ENCODE results near the gene NAV3.
A peak's percentile ranks its signal among the peaks of the same experiment; 100 is the strongest.

The NAV3 gene

DNA sequence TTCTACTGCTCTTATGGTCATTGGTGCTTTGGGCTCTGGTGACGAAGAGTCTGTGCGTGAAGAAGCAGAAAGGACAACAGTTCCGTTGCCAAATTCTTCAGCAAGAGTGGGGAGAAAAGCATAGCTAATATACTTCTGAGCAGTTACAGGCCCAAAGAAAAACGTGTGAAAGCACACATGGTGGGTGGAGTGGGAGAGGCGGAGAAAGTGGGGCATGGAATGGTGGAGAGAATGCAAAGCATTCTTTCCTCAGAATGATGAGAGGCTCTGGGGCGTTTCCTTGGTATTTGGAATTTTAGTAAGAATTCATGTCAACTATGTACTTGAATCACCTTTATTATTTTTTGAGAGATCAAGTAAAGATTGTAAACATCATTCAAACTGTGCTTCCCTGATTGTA is 396.1 kb downstream of the NAV3 start:
- no peak for DNase-seq
- peaks cover 6% of the 10 kb centered on the region for H3K9me3 ChIP-seq (ENCODE audit: severe bottlenecking)
- H3K36me3 ChIP-seq: no peaks in the 10 kb centered on the region
- no peaks in the 10 kb centered on the region for H3K27me3 ChIP-seq (ENCODE audit: insufficient read depth, low read depth, severe bottlenecking)
- H3K27ac ChIP-seq: no peak overlapping the region
- TF ChIP-seq, protein P1, sequence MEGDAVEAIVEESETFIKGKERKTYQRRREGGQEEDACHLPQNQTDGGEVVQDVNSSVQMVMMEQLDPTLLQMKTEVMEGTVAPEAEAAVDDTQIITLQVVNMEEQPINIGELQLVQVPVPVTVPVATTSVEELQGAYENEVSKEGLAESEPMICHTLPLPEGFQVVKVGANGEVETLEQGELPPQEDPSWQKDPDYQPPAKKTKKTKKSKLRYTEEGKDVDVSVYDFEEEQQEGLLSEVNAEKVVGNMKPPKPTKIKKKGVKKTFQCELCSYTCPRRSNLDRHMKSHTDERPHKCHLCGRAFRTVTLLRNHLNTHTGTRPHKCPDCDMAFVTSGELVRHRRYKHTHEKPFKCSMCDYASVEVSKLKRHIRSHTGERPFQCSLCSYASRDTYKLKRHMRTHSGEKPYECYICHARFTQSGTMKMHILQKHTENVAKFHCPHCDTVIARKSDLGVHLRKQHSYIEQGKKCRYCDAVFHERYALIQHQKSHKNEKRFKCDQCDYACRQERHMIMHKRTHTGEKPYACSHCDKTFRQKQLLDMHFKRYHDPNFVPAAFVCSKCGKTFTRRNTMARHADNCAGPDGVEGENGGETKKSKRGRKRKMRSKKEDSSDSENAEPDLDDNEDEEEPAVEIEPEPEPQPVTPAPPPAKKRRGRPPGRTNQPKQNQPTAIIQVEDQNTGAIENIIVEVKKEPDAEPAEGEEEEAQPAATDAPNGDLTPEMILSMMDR (IDR thresholded peaks at IDR 0.05; ENCODE audit: low read depth, low read length): no peak
- H3K4me3 ChIP-seq (ENCODE audit: low read depth, low read length): no peak overlapping the region

DNA sequence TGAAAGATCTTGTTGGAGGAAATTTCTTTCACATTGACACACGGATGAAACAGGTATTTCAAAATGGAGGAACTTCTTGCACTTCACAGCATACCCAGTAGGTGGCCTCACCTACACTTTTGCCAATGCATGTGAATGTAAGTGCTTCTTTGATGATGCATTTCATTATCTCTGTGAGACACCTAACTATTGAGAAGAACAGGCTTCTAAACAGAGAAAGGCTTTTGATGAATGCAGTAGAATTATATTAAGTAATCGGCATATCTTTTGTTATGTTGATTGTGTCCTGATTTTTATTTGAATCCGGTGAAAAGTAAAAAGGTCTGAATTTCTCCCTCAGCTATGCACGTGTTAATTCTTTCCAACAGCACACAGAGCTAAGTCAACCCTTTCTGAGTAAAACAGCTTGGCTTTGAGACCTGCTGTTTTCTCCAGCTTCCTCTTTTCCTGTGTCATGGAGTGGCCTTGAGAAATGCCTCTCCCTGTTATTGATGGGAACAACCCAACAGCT is 399.0 kb downstream of the NAV3 start:
- H3K27ac ChIP-seq: no peak overlapping the region
- H3K36me3 ChIP-seq: no peaks in the 10 kb centered on the region
- peak; percentile 57 for DNase-seq
- peaks cover 6% of the 10 kb centered on the region for H3K9me3 ChIP-seq (ENCODE audit: severe bottlenecking)
- no peak overlapping the region for H3K4me3 ChIP-seq (ENCODE audit: low read depth, low read length)
- TF ChIP-seq, protein P1 (IDR thresholded peaks at IDR 0.05; ENCODE audit: low read depth, low read length): peak; percentile 76
- H3K27me3 ChIP-seq (ENCODE audit: insufficient read depth, low read depth, severe bottlenecking): no peaks in the 10 kb centered on the region

DNA sequence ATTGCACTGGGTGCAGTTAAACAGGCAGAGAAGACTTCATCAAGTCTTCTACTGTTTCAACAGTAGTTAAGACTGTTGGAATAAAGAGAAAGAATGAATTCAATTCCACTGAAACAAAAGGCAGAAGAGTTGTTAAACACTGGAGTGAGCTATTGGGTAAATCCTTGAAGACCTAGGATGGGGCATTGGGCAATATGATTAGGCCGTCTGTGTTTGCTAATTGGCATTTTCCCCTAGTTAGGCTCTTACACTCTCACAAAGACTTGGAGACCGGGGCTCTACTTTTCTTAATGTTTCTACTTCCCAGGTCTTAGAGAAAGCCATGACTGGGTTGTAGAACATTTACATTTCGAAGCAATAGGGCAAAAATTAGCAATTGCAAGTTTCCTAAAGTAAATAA is 402.1 kb downstream of the NAV3 start:
- no peak overlapping the region for H3K27ac ChIP-seq
- TF ChIP-seq, protein P1 (IDR thresholded peaks at IDR 0.05; ENCODE audit: low read depth, low read length): no peak
- no peak for DNase-seq

DNA sequence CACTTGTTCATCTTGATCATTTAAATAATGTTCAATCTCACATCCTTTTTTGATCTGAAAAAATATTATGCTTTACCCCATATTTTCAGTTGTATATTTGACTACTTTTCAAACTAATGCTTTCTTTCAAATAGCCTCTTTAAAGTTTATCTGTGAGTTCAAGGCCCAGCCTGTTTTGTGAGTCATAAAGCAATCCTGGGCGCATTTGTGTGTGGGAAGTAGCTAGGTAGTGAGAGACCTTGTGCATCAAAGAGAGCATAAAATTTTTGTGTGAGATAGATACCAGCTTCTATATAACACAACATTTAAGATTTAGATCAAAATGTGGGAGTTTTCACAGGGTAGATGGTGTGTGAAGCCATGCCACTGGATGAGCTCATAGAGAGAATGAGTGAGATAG is 405.6 kb downstream of the NAV3 start:
- TF ChIP-seq, protein P1 (IDR thresholded peaks at IDR 0.05; ENCODE audit: low read depth, low read length): no peak
- Histone ChIP-seq H3K4me3 (ENCODE audit: low read depth, low read length) (no peak overlapping the region), H3K36me3 (no peaks in the 10 kb centered on the region), H3K9me3 (ENCODE audit: severe bottlenecking) (no peaks in the 10 kb centered on the region), H3K27ac (no peak overlapping the region), H3K27me3 (ENCODE audit: insufficient read depth, low read depth, severe bottlenecking) (no peaks in the 10 kb centered on the region)
- no peak for DNase-seq

More for the DNA sequence above, 402.1 kb downstream of the NAV3 start:
- Histone ChIP-seq H3K4me3 (ENCODE audit: low read depth, low read length) (no peak overlapping the region), H3K36me3 (no peaks in the 10 kb centered on the region), H3K9me3 (ENCODE audit: severe bottlenecking) (peaks cover 3% of the 10 kb centered on the region), H3K27me3 (ENCODE audit: insufficient read depth, low read depth, severe bottlenecking) (no peaks in the 10 kb centered on the region)

DNA sequence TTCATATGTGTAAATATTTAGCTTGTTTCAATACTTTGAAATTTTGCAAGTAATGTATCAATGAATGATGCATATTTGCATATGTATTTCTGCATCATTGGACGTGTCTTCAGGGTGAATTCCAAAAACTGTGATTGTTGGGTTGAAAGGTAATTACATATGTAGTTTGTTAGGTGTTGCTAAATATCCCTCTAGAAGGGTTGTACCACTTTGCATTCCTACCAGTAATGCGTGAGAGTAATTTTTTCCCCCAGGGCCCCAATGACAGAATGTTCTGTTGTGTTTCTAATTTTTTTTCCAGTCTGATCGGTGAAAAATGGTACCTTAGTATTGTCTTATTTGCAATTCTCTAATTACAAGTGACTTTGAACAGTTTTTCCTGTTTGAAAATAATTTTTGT is 408.9 kb downstream of the NAV3 start:
- H3K9me3 ChIP-seq (ENCODE audit: severe bottlenecking): no peaks in the 10 kb centered on the region
- DNase-seq: no peak
- TF ChIP-seq, protein P1 (IDR thresholded peaks at IDR 0.05; ENCODE audit: low read depth, low read length): no peak
- H3K36me3 ChIP-seq: no peaks in the 10 kb centered on the region
- H3K27me3 ChIP-seq (ENCODE audit: insufficient read depth, low read depth, severe bottlenecking): no peaks in the 10 kb centered on the region
- no peak overlapping the region for H3K4me3 ChIP-seq (ENCODE audit: low read depth, low read length)
- H3K27ac ChIP-seq: no peak overlapping the region

DNA sequence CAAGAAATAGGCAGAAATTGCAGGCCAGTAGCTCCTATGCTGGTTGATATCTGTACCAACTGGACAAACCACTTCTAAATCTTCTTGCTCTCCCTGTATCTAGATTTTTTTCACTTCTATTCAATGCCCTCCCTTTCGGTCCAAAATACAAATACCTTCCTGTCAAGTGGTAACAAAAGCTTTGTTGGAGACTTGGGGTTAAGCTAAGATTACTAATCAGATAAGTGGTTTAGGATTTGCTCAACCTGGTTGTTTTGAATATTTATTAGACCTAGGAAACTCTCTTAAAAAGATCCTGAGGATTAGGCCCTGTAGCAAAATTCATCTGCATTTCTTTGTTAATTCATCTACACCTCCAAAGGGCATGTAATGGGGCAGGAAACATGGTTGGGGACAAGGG is 410.1 kb downstream of the NAV3 start:
- H3K9me3 ChIP-seq (ENCODE audit: severe bottlenecking): no peaks in the 10 kb centered on the region
- H3K4me3 ChIP-seq (ENCODE audit: low read depth, low read length): no peak overlapping the region
- H3K27ac ChIP-seq: no peak overlapping the region
- no peaks in the 10 kb centered on the region for H3K27me3 ChIP-seq (ENCODE audit: insufficient read depth, low read depth, severe bottlenecking)
- no peak for DNase-seq
- TF ChIP-seq, protein P1 (IDR thresholded peaks at IDR 0.05; ENCODE audit: low read depth, low read length): no peak
- no peaks in the 10 kb centered on the region for H3K36me3 ChIP-seq
